ENCODE data around the gene OR56A3.
"Not testable (repeated sequence)": the region's sequence is repeated elsewhere in the genome, so short reads cannot be mapped to it uniquely, and the experiment has no call there.

OR56A3 gene, protein sequence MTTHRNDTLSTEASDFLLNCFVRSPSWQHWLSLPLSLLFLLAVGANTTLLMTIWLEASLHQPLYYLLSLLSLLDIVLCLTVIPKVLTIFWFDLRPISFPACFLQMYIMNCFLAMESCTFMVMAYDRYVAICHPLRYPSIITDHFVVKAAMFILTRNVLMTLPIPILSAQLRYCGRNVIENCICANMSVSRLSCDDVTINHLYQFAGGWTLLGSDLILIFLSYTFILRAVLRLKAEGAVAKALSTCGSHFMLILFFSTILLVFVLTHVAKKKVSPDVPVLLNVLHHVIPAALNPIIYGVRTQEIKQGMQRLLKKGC

DNA sequence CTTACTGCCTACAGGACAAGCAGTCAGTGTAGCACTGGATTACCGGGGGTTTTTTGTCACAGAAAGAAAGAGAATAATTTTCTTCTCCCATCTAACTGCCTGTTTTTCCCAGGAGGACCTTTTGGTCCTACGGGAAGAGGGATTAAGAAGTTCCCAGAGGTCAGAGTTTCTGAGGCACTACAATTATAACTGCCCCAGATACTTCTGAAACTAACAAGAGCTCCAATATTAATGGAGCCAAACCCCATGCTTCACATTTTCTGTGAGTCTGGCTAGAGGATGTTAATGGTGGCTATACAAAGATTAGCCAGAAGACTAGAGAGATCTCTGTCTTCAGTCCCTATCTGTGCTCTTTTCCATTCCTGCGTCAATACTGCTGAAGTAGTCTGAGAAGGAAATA lies at the start of gene OR56A3:
Gene OR56A3, plus strand, starts transcription at position 301 of the 400 bp plus-strand sequence. CDS start 5,096 bp downstream, outside the sequence.
- DNase-seq (ENCODE audit: low spot score): no peak

DNA sequence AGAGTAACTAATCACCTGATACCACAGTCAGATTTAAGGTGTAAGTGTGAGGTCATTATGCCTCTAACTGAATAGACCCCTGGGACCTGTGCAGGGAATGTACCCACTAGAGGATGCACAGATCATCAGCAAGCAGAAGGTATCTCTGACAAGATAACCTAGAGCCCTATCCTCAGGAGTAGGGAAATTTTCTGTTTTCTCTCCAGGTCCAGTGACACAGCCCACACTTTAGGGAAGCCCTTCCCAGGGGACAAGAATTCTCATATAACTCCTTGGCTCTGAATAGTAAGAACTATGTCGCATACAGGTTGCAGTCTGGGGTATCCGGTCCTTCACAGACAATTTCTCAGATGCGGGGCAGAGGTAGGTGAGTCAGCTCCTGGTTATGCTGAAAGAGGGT lies 49.1 kb upstream of the OR56A3 start, which contains the start of gene OR52E5:
Gene OR52E5, plus strand, starts transcription at position 301 of the 400 bp plus-strand sequence. CDS start 7,569 bp downstream, outside the sequence.
- DNase-seq (ENCODE audit: low spot score): no peak

DNA sequence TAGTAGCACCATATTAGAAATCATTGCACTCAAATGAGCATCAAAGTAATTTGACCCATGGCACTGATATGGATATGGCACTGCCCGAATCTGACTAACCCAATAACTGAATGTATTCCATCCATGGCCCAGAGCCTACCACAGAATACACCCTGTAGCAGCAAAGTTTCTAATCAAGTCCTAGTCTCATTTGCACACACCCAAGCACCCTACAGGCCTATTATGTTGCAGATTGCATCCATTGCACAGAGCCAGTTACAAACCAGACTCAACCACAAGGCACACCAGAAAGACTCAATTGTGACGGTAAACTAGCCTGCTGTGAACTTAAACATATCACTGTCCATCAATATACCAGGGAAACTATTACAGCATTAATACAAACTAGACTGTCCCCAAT lies 42.5 kb upstream of the OR56A3 start:
- DNase-seq (ENCODE audit: low spot score): no peak

DNA sequence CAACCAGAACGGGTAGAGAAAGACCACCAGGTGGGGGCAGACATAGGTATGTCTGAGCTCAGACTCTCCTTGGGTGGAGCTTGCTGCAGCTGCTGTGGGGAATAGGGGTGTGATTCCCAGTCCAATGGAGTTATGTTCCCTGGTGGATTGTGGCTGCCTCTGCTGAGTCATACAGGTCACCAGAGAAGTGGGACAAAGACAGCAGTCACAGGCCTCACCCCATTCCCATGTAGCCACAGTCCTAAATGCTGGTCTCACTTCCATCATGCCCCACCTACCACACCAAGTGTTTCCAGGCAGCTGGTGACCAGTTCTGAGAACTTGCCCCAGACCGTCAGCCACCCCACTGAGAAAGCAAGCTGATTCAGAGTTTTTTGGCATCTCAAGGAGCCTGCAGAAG lies 31.5 kb upstream of the OR56A3 start:
- DNase-seq (ENCODE audit: low spot score): no peak

DNA sequence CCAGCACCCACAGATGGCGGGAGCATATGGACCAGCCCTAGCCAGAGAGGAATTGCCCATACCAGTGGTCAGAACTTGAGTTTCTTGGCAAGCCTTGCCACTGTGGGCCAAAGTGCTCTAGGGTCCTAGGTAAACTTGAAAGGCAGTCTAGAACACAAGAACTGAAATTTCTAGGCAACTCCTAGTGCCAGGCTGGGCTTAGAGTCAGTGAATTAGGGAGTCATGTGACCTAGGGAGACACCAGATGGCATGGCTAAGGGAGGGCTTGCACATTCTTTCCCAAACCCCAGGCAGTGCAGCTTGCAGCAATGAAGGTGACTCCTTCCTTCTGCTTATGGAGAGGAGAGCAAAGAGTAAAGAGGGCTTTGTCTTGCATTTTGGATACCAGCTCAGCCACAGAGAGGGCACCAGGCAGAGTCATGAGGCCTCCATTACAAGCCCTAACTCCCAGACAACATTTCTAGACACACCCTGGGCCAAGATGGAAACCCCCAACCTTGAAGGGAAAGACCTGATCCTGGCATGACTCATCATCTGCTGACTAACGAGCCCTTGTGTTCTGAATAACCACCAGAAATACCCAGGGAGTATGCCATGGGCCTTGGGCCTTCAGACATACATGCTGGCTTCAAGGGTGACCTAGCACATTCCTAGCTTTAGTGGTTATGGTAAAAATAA lies 19.2 kb upstream of the OR56A3 start:
- no peak for DNase-seq (ENCODE audit: low spot score)

DNA sequence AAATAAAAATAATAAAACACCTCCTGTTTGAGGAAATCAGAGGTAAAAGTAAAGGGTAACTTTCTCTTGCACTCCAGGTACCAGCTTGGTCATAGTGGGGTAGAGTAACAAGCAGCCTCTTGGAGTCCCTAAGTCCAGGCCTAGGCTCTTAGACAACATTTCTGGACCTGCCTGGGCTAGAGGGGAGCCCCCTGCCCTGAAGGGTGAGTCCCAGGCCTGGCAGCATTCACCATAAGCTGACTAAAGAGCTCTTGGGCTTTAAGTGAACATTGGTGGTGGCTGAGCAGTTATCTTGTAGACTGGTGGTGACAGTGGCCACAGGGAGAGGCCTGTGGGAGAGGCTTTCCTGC lies 18.6 kb upstream of the OR56A3 start:
- DNase-seq (ENCODE audit: low spot score): no peak

DNA sequence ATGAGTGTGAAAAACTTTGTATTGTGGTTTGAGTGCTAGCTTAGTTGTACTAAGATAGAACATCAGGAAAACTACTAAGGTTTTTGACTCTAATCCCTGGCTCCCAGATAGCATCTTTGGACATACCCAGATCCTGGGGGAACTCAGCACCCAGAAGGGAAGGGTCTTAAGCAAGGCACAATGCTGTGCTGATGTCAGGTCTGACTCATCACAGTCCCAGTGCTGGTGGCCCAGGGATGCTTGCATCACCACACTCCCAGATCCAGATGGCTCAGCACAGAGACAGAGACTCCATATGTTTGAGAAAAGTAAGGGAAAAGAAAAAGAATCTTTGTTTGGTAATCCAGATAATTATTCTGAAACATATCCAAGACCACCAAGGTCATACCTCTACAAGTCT lies 18.3 kb upstream of the OR56A3 start:
- no peak for DNase-seq (ENCODE audit: low spot score)

DNA sequence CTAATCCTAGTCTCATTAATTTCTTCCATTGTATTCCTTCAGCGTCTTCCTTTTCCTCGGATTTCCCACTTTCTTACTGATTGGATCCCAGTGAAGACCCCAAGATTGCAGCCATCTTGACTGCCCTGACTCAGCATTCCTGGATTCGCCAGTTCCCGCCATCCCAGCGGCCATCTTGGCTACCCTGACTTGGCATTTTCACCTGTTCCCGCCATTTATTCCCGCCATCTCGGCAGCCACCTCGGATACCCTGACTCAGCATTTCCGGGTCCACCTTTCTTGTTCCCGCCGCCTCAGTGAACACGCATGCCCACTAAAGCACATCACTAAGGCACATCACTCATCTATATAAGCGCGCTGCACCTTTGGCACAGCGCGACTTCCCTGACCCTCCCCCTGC lies 13.8 kb upstream of the OR56A3 start:
- DNase-seq (ENCODE audit: low spot score): no peak

DNA sequence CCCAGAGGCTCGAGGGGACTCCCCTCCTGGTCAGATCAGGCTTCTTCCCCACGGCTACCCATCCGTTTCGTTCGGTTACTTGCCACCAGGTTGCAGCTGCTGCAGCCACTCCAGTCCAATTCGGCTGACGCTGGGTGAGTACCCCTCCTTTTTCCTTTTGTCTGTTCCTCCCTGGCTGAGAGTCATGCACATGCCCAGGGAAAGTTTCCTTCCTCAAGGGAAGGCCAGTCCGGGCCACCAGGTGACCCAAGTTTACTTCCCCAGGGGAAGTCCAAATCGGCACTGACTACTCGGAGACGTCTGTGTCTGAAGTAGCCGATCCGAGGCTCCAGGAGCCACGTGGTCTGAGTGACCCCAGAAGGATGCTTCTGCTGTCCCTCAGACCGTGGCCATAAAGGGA lies 13.2 kb upstream of the OR56A3 start:
- DNase-seq (ENCODE audit: low spot score): no peak

DNA sequence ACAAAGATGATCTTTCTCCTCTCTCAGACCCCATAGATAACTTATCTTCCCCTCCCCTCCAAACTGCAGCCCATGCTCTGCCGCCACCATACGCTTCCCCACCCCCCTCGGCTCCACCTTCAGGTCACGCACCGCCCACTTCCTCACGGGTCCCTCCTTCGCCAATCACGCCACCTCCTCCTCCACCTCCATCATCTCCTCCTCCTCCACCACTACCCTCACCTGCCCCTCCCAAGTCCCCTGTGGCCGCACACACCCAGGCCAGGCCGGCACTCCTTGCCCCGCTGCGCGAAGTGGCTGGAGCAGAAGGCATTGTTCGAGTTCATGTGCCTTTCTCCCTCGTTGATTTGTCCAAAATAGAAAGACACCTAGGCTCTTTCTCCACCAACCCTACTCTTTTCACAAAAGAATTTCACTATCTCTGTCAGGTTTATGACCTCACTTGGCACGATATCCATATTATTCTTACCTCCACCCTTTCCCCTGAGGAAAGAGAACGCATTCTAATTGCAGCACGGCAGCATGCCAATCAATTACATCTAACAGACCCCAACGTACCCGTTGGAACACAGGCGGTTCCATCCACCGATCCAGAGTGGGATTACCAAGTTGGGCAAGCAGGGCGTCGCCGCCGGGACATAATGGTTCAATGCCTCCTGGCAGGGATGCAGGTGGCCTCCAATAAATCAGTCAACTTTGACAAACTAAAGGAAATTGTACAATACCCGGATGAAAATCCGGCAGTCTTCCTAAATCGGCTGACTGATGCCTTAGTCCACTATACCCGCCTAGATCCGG lies 12.3 kb upstream of the OR56A3 start:
- no peak for DNase-seq (ENCODE audit: low spot score)

DNA sequence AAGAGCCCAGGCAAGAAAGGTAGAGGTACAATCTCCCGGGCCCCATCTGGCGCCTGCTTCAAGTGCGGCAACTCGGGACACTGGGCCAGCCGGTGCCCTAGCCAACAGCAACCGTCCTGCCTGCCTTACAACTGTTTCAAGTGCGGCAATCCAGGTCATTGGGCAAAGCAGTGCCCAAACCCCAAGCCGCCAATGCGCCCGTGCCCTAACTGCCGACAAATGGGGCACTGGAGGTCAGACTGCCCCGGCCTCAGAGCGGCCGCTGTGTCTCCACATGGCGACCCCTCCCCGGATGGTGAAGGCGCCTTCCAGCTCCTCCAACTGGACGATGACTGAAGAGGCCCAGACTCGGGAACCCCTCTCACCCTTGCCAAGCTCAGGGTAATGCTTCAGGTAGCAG lies 11.4 kb upstream of the OR56A3 start:
- DNase-seq (ENCODE audit: low spot score): no peak

DNA sequence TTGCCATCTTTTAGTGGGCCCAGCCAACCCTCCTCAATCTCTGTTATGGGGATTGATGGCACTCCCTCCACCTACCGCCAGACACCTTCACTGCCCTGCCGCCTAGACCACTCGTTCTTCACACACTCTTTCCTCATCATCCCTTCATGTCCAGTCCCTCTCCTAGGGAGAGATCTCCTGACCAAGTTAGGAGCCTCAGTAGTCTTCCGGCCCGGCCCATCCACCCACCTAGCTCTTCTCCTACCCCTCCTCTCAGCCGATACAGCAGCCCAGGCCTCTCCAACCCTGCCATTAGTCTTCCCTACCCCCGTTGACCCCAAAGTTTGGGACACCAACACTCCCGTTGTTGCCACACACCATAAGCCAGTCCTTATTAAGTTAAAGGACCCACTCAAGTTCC lies 11.0 kb upstream of the OR56A3 start:
- no peak for DNase-seq (ENCODE audit: low spot score)

DNA sequence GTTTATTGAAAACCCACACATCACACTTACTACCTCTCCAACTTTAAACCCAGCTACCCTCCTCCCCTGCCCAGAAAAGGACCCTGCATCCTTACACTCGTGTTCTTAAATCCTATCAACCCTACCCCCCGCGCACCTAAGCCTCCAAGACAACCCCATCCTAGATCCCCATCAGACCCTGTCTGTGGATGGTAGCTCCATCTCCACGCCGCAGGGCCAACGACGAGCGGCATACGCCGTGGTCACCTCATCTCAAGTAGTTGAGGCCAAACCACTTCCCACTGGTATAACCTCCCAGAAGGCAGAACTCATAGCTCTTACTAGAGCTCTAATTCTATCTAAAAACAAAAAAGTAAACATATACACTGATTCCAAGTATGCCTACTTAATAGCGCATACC lies 9.4 kb upstream of the OR56A3 start:
- DNase-seq (ENCODE audit: low spot score): no peak

DNA sequence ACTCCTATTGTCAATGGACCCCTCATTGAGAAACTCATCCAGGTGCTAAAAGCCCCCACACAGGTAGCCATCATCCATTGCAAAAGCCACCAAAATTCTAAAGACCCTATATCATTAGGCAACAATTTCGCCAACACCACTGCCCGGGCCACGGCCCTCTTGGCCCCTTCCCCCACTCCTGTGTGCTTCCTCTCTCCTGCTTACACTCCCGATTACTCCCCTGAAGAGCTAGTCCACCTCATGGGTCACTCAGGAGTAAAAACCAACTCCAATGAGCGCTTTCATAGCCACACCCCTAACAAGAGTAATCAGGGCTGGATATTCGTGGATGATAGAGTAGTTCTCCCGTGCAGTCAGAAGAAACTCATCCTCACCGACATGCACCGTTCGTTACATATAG lies 8.9 kb upstream of the OR56A3 start:
- DNase-seq (ENCODE audit: low spot score): no peak

DNA sequence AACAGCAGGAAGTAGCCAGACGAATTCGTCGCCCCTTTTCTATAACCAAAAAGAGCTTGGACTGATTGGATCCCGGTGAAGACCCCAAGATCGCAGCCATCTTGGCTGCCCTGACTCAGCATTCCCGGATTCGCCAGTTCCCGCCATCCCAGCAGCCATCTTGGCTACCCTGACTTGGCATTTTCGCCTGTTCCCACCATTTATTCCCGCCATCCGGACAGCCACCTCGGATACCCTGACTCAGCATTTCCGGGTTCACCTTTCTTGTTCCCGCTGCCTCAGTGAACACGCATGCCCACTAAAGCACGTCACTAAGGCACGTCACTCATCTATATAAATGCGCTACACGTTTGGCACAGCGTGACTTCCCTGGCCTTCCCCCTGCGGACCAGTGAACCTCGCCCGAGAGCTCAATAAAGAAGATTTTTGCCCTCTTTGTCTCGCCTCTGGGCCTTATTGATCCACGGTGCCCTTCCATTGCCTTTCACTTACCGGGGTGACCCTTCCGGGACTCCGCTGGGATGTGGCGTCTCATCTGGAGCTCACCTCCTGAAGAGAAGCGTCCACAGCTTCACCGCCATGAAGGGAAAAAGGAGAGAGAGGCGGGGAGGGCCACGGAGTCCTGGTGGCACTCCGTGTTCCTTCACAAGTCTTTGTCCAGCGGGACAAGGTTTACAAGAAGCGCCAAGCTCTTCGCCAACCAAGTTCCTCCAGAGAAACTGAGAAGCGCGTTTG lies 4.0 kb upstream of the OR56A3 start:
- DNase-seq (ENCODE audit: low spot score): no peak

DNA sequence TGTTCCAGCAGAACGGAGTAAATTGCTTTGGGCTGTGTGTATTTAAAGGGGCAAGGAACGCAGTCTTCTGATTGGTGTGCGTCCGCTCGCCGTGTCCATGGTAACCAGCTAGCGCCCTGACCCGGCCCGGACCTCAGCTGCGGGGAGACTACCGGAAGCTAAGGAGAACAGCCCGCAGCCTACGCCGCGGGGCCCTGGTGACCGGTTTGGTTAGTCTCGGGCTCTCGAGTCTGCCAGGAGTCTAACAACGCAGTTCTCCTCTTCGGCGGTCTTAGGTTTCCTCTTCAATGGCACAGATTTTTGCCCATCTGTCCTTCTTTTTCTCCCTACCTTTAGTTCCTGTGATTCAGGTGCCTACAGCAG lies 3.5 kb upstream of the OR56A3 start:
- no peak for DNase-seq (ENCODE audit: low spot score)

DNA sequence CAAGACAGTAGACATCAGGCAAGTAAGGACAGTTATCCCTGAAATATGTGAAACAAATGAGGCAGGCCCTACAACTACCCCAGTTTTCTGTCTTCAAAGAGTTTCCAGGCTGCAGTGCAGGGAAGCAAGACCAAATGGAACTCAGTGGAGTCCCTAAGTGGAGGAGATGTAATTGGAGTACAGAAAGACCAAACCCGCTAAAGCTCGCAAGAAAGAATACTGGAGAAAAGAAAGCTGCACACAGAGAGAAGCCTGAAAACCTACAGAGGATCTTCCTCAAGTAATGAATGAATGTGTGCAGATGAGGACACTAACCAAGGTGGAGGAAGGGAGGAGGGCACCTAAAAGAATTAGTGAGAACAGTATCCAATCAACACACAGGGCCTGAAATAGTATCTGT lies 1.3 kb upstream of the OR56A3 start:
- DNase-seq (ENCODE audit: low spot score): no peak

DNA sequence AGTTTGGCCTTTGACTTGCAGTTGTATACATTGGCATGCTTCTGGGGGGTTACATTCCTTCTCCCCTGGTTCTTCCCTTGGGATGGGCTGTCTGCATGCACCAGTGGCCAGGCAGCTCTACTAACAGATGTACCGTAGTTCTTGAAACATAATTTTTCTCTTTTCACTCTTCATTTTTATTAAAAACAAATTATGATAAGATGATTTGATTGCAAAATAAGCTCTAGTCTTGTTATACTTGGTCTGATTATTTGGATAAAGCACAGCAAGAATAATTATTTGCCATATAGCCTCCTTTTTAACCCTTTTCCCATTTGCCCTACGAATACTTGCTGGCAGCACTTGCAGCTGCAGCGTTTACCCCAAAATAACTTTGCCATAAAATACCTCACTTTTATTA lies 13.5 kb downstream of the OR56A3 start:
- no peak for DNase-seq (ENCODE audit: low spot score)

DNA sequence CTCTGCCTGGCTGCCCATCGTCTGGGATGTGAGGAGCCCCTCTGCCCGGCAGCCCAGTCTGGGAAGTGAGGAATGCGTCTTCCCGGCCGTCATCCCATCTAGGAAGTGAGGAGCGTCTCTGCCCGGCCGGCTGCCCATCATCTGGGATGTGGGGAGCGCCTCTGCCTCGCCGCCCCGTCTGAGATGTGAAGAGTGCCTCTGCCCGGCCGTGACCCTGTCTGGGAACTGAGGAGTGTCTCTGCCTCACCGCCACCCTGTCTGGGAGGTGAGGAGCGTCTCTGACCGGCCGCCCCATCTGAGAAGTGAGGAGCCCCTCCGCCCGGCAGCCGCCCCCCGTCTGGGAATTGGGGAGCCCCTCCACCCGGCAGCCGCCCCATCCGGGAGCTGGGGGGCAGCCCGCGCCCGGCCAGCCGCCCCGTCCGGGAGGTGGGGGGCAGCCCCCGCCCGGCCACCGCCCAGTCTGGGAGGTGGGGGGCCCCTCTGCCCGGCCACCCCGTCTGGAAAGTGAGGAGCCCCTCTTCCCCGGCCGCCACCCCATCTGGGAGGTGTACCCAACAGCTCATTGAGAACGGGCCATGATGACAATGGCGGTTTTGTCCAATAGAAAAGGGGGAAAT lies 18.8 kb downstream of the OR56A3 start:
- not testable (repeated sequence) for DNase-seq (ENCODE audit: low spot score)

DNA sequence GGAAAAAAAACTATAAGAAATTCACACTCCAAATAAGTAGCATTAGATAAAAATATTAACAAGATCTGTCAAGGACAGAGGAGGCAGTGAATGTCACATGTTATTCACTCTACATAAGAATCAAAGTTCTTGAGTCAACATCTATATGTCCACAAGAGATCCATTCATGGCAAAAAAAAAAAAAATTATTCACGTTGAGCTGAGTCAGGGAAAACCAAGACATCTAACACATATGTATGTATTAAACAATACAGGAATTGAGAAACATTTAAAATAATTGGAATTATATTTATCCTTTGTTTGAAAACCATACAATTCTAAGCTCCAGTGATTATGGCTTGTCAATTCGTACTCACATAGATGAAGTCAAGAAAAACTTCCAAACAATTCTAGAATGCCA lies 24.9 kb downstream of the OR56A3 start:
- DNase-seq (ENCODE audit: low spot score): no peak

DNA sequence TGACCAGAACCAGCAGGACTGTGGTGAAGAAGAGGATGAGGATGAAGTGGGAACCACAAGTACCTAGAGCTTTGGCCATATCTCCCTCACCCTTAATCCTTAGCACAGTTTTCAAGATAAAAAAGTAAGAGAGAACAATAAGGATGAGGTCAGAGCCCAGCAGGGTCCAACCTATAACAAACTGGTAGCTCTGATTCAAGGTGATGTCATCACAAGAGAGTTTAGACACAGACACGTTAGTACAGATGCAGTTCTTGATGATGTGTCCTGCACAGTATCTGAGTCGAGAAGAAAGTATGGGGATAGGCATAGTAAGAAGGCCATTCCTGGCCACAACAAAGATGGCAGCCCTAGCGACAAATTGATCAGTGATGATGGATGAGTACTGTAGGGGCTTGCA lies 25.7 kb downstream of the OR56A3 start:
- no peak for DNase-seq (ENCODE audit: low spot score)

DNA sequence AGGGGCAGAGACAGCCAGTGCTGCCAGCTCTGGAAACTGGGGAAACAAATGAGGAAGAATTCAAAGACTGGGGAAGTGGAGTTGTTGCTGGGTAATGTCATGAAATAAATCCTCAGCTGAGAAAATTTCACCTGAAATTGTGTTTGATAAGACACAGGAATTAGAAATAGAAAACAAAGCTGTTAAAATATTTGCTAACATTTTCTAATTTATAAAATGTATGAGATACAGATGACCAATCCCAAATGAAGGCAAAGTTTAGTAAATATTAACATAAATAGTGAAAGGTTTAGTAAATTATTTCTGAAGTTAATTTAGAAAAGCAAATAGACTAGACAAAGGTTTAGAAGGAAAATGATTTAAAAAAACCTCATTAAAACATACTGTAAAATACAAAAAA lies 26.3 kb downstream of the OR56A3 start, which contains the start of gene OR56A5:
Gene OR56A5, minus strand, starts transcription at position 101 of the 400 bp plus-strand sequence. Its CDS starts 0 bp downstream, at position 101.
- DNase-seq (ENCODE audit: low spot score): no peak
